Stomach (tissue), 9 donors: ENCODE data around the gene LRRC8B. TPM values are rescaled to one million over a fixed set of nuclear protein-coding genes. Genes with fewer than 3 reads are reported as not detected.
"Not testable (repeated sequence)": the region's sequence is repeated elsewhere in the genome, so short reads cannot be mapped to it uniquely, and the experiment has no call there.

Experiments
- DNase-seq, 2 donors: peaks; one replicate each; pipeline versions ENCODE4 v3.0.0 to v3.0.0-alpha.2; 2013 to 2019
- H3K27ac ChIP-seq, 5 donors: fragments of 200-600 bp in 4 of 5; sonication (generic) in 4 of 5; one replicate each; pipeline ENCODE4 v1.5.1; 2013 to 2019; ENCODE audit warnings: mild to moderate bottlenecking in 1 of 5, moderate library complexity in 1 of 5
- H3K27me3 ChIP-seq, 3 donors: fragments of 200-600 bp; sonication (generic); one replicate each; pipeline ENCODE4 v1.5.1; 2017 to 2019; ENCODE audit warnings: mixed run types in 1 of 3
- H3K36me3 ChIP-seq, 4 donors: fragments of 200-600 bp; sonication (generic); 1 replicate in 3 of 4; 2 replicates in 1 of 4; pipeline ENCODE4 v1.5.1; 2016 to 2019
- H3K4me1 ChIP-seq, 4 donors: fragments of 200-600 bp; sonication (generic); one replicate each; pipeline ENCODE4 v1.5.1; 2016 to 2019
- H3K4me3 ChIP-seq, 4 donors: fragments of 200-600 bp; sonication (generic) in 3 of 4; one replicate each; pipeline ENCODE4 v1.5.1; 2016 to 2019; ENCODE audit warnings: mild to moderate bottlenecking in 1 of 4
- H3K9me3 ChIP-seq, 4 donors: fragments of 200-600 bp; sonication (generic); one replicate each; pipeline ENCODE4 v1.5.1; 2016 to 2019
- CTCF ChIP-seq, 7 experiments: fragments of 450-650 bp in 4 of 7; fragments of 200-600 bp in 3 of 7; sonication (generic) in 3 of 7; IDR thresholded peaks; one replicate each; pipeline ENCODE4 v1.5.1; 2016 to 2019; ENCODE audit warnings: antibody characterized with exemption in 7 of 7, control low read depth in 2 of 7, mild to moderate bottlenecking in 1 of 7
- EP300 ChIP-seq: sonication (generic); formaldehyde crosslinking; IDR thresholded peaks from one replicate; pipeline ENCODE4 v1.6.1; 2017; ENCODE audit warnings: antibody characterized with exemption
- POLR2A ChIP-seq, 4 donors: fragments of 450-650 bp; IDR thresholded peaks; one replicate each; pipeline ENCODE4 v1.6.1; 2016; ENCODE audit warnings: antibody characterized with exemption in 4 of 4, control low read depth in 2 of 4, mild to moderate bottlenecking in 1 of 4, moderate library complexity in 1 of 4
- POLR2AphosphoS5 ChIP-seq, 3 donors: sonication (generic); formaldehyde crosslinking; IDR thresholded peaks; one replicate each; pipeline ENCODE4 v1.6.1; 2016; ENCODE audit warnings: antibody characterized with exemption in 3 of 3
- WGBS, 5 donors: extraction: QIAGEN DNeasy Blood & Tissue Kit in 3 of 5; methylation state at CpG; one replicate each; pipeline versions ENCODE4 v1.1.5 to v1.1.7; 2013 to 2018; 5-methylcytosine and 5-hydroxymethylcytosine counted together
- intact Hi-C: fragments of 100-400 bp; cut with DNase I; formaldehyde crosslinking; loops from one replicate; pipeline ENCODE4 v1.15.1; 2023; ENCODE audit warnings: low total_unique reads
- polyA plus RNA-seq, 3 donors: library from polyadenylated mRNA; stranded (reverse); fragments of 200-250 nt; gene quantifications; one replicate each; pipeline ENCODE4 v1.2.3, GENCODE V29; 2013
- total RNA-seq, 5 donors: library from RNA; depleted of rRNA; stranded (reverse); fragments of >200 nt; gene quantifications; one replicate each; pipeline versions ENCODE4 v1.1.0 to v1.2.3, GENCODE V29; 2014 to 2016
- donor health status: healthy with polysubstance abuse.
- donor health status: Bipolar disorder and iron deficiency.
- donor health status: healthy.

LRRC8B gene
- total and polyA plus RNA-seq, 8 donors = 1.2 to 27.4 (median 7.1) TPM

GRCh38 chr1:89627596-89627962 lies 103.0 kb downstream of the LRRC8B start:
- TF ChIP-seq POLR2AphosphoS5 (IDR thresholded peaks at IDR 0.05) (no peak), POLR2A (IDR thresholded peaks at IDR 0.05) (no peak), EP300 (no peak), CTCF (IDR thresholded peaks at IDR 0.05) (no peak)
- Histone ChIP-seq H3K27ac (no peak overlapping the region), H3K4me3 (no peak overlapping the region), H3K27me3 (no peaks in the 10 kb centered on the region), H3K36me3 (no peaks in the 10 kb centered on the region), H3K9me3 (no peaks in the 10 kb centered on the region), H3K4me1 (peaks cover 5 to 12% (median 10%) of the 10 kb centered on the region in 4 donors)
- DNase-seq = no peak
- intact Hi-C loops = no loop called here

GRCh38 chr1:89629146-89629545 lies 104.5 kb downstream of the LRRC8B start:
- DNase-seq = no peak
- no peak overlapping the region for H3K27ac ChIP-seq
- no peaks in the 10 kb centered on the region for H3K36me3 ChIP-seq
- intact Hi-C loops = no loop called here
- no peaks in the 10 kb centered on the region for H3K27me3 ChIP-seq
- peaks cover 5 to 21% (median 19%) of the 10 kb centered on the region in 4 donors for H3K4me1 ChIP-seq
- no peak overlapping the region for H3K4me3 ChIP-seq
- TF ChIP-seq EP300 (no peak), CTCF (IDR thresholded peaks at IDR 0.05) (no peak), POLR2A (IDR thresholded peaks at IDR 0.05) (no peak), POLR2AphosphoS5 (IDR thresholded peaks at IDR 0.05) (no peak)
- no peaks in the 10 kb centered on the region for H3K9me3 ChIP-seq
- WGBS, 5 donors = 72 to 80% (median 74%) methylated on average over 2 of the region's 2 CpGs

GRCh38 chr1:89629600-89629999 lies 105.0 kb downstream of the LRRC8B start:
- H3K36me3 ChIP-seq, intact Hi-C loops, H3K27ac ChIP-seq, H3K9me3 ChIP-seq, DNase-seq, H3K27me3 ChIP-seq, H3K4me3 ChIP-seq: not testable (repeated sequence)
- peaks cover 5 to 24% (median 22%) of the 10 kb centered on the region in 4 donors for H3K4me1 ChIP-seq
- WGBS, 5 donors = 92 to 97% (median 94%) methylated on average over 2 of the region's 2 CpGs

- H3K36me3 ChIP-seq = no peaks in the 10 kb centered on the region
- DNase-seq = no peak
- H3K27me3 ChIP-seq = no peaks in the 10 kb centered on the region
- H3K4me3 ChIP-seq = no peak overlapping the region
- peaks cover 5 to 27% (median 22%) of the 10 kb centered on the region in 4 donors for H3K4me1 ChIP-seq
- TF ChIP-seq POLR2AphosphoS5 (IDR thresholded peaks at IDR 0.05) = no peak
- TF ChIP-seq POLR2A (IDR thresholded peaks at IDR 0.05) = no peak
- TF ChIP-seq CTCF (IDR thresholded peaks at IDR 0.05) = no peak
- TF ChIP-seq EP300 = no peak
- 94 to 99% (median 97%) methylated on average over 3 of the region's 3 CpGs for WGBS, 5 donors
- H3K9me3 ChIP-seq = no peaks in the 10 kb centered on the region
- intact Hi-C loops = no loop called here
- no peak overlapping the region for H3K27ac ChIP-seq
These were observed 105.4 kb downstream of the LRRC8B start for GRCh38 chr1:89630048-89630447.

GRCh38 chr1:89631816-89632656 lies 107.4 kb downstream of the LRRC8B start:
- peak in 1 of 2 donors; percentile 61 for DNase-seq

More at GRCh38 chr1:89631816-89632656, 107.4 kb downstream of the LRRC8B start:
- peak overlapping the region; percentile 88 to 91 (median 90) for H3K4me3 ChIP-seq
- no peaks in the 10 kb centered on the region for H3K9me3 ChIP-seq
- peak overlapping the region; percentile 75 to 89 (median 88) for H3K27ac ChIP-seq
- H3K36me3 ChIP-seq = no peaks in the 10 kb centered on the region
- 15 to 28% (median 21%) methylated on average over 19 of the region's 19 CpGs for WGBS, 5 donors
- TF ChIP-seq EP300 (no peak), CTCF (IDR thresholded peaks at IDR 0.05) (no peak), POLR2A (IDR thresholded peaks at IDR 0.05) (no peak), POLR2AphosphoS5 (IDR thresholded peaks at IDR 0.05) (no peak)
- peaks cover 5 to 38% (median 22%) of the 10 kb centered on the region in 4 donors for H3K4me1 ChIP-seq
- intact Hi-C loops = no loop called here
- H3K27me3 ChIP-seq = no peaks in the 10 kb centered on the region
